H1 (cell line): Measurements from ENCODE around the gene STK32C. TPM values are rescaled to one million over a fixed set of nuclear protein-coding genes. Genes with fewer than 3 reads are reported as not detected.

ENCODE experiments used
- SIX5 ChIP-seq: IDR thresholded peaks from 2 replicates; pipeline ENCODE4 v1.6.1; 2011; ENCODE audit warnings: mild to moderate bottlenecking, low read depth, low read length
- TCF12 ChIP-seq: IDR thresholded peaks from 2 replicates; pipeline ENCODE4 v1.6.1; 2011; ENCODE audit warnings: low read depth, mild to moderate bottlenecking, low read length
- polyA plus RNA-seq, 7 experiments: library from polyadenylated mRNA; depleted of rRNA in 3 of 7; stranded (reverse) in 5 of 7; unstranded in 2 of 7; fragments of >200 nt in 5 of 7; fragments of 200-250 nt in 2 of 7; gene quantifications; 1 replicate in 5 of 7; 2 replicates in 1 of 7; 4 replicates in 1 of 7; pipeline versions ENCODE4 v1.2.1 to v1.2.3, GENCODE V29; 2011 to 2013; ENCODE audit warnings: missing spikeins in 2 of 7, mixed read lengths in 2 of 7
- total RNA-seq: library from RNA; stranded (reverse); fragmentation: NEBNext Ultra II Directional; extraction: Animal tissue kit (Norgen Biotek cat#: 25700); gene quantifications from 2 replicates; pipeline ENCODE4 v1.2.1, GENCODE V29; 2021
- TF ChIP-seq, protein P1 (sequence below): IDR thresholded peaks from 2 replicates; pipeline ENCODE4 v1.6.1; 2011; ENCODE audit warnings: low read length, improper control_type of control experiment

STK32C gene
- total and polyA plus RNA-seq, 2 of the 8 experiments (the other 6 are each of a cell fraction or from before 2014, with no cell fraction given): 10.6 to 15.6 TPM

DNA sequence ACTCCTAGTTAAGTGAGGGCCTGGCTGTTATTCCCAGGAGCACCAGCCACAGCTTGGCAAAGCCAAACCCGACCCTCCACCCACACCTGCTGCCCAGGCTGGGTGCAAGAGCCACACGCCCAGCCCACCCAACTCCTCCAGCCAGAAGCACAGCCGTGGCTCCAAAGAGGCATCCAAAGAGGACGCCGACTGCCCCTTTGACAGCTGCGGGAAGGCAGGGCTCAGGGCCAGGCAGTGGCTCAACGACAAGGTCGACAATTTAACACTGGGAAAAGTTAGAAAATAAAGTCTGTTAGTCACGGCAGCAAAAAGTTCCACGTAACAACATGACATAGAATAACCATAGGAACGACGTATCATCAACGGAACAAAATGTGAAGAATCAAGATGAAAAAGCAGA, 66.7 kb downstream of the STK32C start (continued):
- TF ChIP-seq, protein P1, sequence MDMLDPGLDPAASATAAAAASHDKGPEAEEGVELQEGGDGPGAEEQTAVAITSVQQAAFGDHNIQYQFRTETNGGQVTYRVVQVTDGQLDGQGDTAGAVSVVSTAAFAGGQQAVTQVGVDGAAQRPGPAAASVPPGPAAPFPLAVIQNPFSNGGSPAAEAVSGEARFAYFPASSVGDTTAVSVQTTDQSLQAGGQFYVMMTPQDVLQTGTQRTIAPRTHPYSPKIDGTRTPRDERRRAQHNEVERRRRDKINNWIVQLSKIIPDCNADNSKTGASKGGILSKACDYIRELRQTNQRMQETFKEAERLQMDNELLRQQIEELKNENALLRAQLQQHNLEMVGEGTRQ: no peak
- TF ChIP-seq SIX5 (no peak), TCF12 (no peak)
